HEK293T (cell line): ENCODE data around the gene ANKRD16.

Experiments
- BHLHE40 ChIP-seq: fragments of 450-650 bp; IDR thresholded peaks from 2 replicates; pipeline ENCODE4 v1.6.1; 2016; ENCODE audit warnings: mild to moderate bottlenecking, moderate library complexity, borderline replicate concordance
- FOXM1 ChIP-seq: fragments of 450-650 bp; IDR thresholded peaks from 2 replicates; pipeline ENCODE4 v1.6.1; 2017; ENCODE audit warnings: mild to moderate bottlenecking, borderline replicate concordance
- SP1 ChIP-seq: fragments of 450-650 bp; IDR thresholded peaks from 2 replicates; pipeline ENCODE4 v1.6.1; 2017

DNA sequence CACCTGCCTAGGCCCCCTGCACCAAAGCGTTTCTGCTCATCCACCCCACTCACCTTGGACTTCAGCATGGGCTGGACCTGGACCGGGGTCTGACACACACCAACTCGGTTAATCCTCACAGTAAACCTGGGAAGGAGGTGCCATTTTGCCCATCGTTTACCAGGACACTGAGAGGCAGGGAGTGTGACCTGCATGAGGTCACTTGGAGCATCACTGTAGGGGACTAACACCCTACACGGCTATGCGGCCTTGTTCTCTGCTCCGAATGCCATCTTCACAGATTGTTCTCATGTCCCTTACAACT is 33.0 kb downstream of the ANKRD16 start:
- TF ChIP-seq SP1 = no peak
- no peak for TF ChIP-seq FOXM1
- TF ChIP-seq BHLHE40 = no peak
